ENCODE measurements around the gene TMEM176A. TPM values are rescaled to one million over a fixed set of nuclear protein-coding genes. Genes with fewer than 3 reads are reported as not detected.
A peak's percentile ranks its signal among the peaks of the same experiment; 100 is the strongest.

The TMEM176A gene, protein sequence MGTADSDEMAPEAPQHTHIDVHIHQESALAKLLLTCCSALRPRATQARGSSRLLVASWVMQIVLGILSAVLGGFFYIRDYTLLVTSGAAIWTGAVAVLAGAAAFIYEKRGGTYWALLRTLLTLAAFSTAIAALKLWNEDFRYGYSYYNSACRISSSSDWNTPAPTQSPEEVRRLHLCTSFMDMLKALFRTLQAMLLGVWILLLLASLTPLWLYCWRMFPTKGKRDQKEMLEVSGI
- total RNA-seq, result 31.5 TPM

DNA sequence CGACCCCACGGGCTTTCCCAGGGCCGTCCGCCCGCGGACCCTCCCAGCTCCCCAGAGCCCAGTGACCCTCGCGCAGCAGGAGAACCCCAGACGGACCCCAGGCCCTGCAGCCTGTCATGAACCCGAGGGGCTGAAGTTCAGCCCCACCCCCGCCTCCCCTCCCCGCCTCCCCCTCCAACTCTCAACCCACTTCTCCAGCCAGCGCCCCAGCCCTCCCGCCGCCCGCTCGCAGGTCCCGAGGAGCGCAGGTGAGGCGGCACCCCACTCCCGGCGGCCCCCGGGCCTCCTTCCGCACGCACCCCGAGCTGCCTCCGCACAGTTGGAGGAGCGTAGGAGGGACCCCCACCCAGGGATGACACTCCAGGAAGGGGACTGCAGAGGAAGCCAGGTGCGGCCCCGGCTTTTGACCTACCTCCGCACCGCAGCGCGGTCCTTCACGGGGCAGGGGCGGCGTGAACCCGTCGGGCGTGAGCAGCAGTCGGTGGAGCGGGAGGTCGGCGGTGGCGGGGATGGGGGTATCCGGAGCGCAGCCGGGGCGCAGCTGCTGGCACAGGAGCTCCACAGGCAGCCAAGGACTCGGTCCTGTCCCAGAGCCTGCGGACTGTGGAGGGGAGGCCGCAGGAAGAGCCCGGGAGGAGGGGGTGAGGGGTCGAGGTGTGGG is at the start of gene TMEM176A:
Gene TMEM176A, plus strand, starts transcription at position 189 of the 661 bp plus-strand sequence. CDS start 782 bp downstream, outside the sequence.
- DNase-seq (ENCODE audit: low spot score in 2 of 2), result no peak
- TF ChIP-seq, protein P1, sequence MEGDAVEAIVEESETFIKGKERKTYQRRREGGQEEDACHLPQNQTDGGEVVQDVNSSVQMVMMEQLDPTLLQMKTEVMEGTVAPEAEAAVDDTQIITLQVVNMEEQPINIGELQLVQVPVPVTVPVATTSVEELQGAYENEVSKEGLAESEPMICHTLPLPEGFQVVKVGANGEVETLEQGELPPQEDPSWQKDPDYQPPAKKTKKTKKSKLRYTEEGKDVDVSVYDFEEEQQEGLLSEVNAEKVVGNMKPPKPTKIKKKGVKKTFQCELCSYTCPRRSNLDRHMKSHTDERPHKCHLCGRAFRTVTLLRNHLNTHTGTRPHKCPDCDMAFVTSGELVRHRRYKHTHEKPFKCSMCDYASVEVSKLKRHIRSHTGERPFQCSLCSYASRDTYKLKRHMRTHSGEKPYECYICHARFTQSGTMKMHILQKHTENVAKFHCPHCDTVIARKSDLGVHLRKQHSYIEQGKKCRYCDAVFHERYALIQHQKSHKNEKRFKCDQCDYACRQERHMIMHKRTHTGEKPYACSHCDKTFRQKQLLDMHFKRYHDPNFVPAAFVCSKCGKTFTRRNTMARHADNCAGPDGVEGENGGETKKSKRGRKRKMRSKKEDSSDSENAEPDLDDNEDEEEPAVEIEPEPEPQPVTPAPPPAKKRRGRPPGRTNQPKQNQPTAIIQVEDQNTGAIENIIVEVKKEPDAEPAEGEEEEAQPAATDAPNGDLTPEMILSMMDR (IDR thresholded peaks at IDR 0.05), result no peak
- intact Hi-C loops (cut with DNase I), result no loop called here
- peaks cover 10% of the 10 kb centered on the region for H3K27me3 ChIP-seq
- no peaks in the 10 kb centered on the region for H3K36me3 ChIP-seq
- peak within 1 kb of the TSS in 1 of 2 donors; percentile 28 for H3K27ac ChIP-seq
- H3K9me3 ChIP-seq, result peaks cover 0 to 2% of the 10 kb centered on the region in 2 donors
- no peaks in the 10 kb centered on the region for H3K4me1 ChIP-seq
- peak within 1 kb of the TSS; percentile 50 to 63 for H3K4me3 ChIP-seq

DNA sequence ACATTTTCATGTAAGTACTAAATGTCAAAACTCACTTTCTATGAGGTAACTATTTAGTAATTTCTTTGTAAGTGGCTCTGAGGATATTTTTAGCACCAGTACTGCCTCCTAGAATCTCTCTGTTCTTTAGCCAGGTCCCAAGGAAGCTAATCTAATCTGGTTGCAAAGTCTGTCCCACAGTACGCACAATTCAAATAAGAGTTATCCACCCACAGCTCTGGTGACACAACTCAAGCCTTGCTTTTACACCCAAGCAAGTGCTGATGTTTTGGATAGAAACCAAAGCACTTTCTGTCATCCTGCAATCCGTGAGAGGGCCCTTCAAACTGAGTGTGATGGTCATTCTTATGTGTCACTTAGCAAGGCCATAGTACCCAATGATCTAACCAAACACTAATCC is 48.9 kb upstream of the TMEM176A start:
- H3K27ac ChIP-seq, result no peak overlapping the region
- no peaks in the 10 kb centered on the region for H3K36me3 ChIP-seq
- H3K4me1 ChIP-seq, result no peaks in the 10 kb centered on the region
- intact Hi-C loops (cut with DNase I), result no loop called here
- no peak overlapping the region for H3K4me3 ChIP-seq
- TF ChIP-seq, protein P1 (IDR thresholded peaks at IDR 0.05), result no peak
- no peaks in the 10 kb centered on the region for H3K27me3 ChIP-seq
- no peaks in the 10 kb centered on the region for H3K9me3 ChIP-seq
- DNase-seq (ENCODE audit: low spot score in 2 of 2), result no peak

DNA sequence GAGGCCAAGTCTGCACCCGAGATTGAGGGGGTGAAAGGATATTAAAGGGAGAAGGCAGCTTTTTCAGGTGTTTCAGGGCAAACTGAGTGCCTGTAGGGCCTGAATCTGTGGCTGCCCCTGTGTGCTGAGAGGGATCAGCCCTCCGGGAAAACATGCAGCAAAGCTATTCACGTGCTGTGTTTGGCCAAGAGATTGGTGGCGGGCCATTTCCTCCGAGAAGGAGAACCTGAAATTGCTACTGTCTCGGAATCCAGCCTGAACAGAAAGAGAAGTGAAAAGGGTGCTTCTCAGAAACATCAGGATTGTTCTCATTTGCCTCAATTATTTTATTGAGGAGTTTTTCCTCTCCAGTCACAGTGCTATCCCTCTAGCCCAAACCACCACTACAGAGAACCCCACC is 47.3 kb upstream of the TMEM176A start:
- Histone ChIP-seq H3K9me3 (no peaks in the 10 kb centered on the region), H3K27ac (no peak overlapping the region), H3K4me3 (no peak overlapping the region), H3K36me3 (no peaks in the 10 kb centered on the region), H3K27me3 (no peaks in the 10 kb centered on the region), H3K4me1 (no peaks in the 10 kb centered on the region)
- DNase-seq (ENCODE audit: low spot score in 2 of 2), result no peak
- TF ChIP-seq, protein P1 (IDR thresholded peaks at IDR 0.05), result no peak
- intact Hi-C loops (cut with DNase I), result no loop called here

DNA sequence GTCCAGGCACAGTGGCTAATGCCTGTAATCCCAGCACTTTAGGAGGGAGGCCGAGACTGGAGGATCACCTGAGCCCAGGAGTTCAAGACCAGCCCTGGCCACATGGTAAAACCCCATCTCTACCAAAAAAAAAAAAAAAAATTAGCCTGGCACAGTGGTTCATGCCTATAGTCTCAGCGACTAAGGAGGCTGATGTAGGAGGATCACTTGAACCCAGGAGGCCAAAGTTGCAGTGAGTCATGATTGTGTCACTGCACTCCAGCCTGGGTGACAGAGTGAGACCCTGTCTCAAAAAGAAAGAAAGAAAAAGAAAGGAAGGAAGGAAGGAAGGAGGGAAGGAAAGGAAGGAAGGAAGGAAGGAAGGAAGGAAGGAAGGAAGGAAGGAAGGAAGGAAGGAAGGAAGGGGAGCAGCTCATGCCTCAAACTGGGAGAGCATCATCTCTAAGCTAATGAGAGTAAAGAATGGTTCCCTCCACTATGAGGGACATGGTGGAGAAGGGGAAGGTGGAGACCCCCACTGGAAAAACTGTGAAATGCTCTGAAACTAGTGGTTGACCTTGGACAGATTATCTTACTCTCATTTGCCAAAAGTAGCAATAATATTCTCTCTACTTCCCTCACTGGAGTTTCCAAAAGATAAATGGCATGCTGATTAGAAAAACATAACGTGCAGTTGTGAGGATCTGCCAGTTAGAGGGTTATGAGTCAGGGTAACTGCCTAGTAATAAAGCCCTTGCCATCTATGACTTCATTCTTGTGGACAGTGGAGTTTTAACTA is 46.6 kb upstream of the TMEM176A start:
- Histone ChIP-seq H3K27ac (no peak overlapping the region), H3K4me1 (no peaks in the 10 kb centered on the region), H3K4me3 (no peak overlapping the region), H3K9me3 (no peaks in the 10 kb centered on the region), H3K27me3 (no peaks in the 10 kb centered on the region), H3K36me3 (no peaks in the 10 kb centered on the region)
- intact Hi-C loops (cut with DNase I), result no loop called here
- no peak for DNase-seq (ENCODE audit: low spot score in 2 of 2)
- TF ChIP-seq, protein P1 (IDR thresholded peaks at IDR 0.05), result no peak

DNA sequence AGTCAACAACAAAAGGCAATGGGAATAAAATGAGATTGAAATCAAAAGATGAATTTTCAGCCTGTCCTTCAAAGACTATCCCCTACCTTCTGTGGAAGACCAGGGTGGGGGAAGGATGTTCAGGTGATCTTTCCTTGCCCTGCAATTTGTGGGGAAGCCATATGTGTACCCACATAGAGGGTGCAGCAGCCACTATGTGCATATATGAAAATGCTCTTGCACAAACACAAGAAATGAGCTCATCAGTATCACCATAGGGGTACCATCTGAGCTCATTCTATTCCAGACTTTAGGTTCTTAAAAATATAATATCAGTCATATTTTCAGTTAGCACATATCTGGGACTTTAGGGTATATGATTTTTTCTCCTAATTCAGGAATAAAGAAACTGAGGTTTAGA is 45.6 kb upstream of the TMEM176A start:
- Histone ChIP-seq H3K4me1 (no peaks in the 10 kb centered on the region), H3K36me3 (no peaks in the 10 kb centered on the region), H3K9me3 (no peaks in the 10 kb centered on the region), H3K27ac (no peak overlapping the region), H3K4me3 (no peak overlapping the region), H3K27me3 (no peaks in the 10 kb centered on the region)
- no peak for DNase-seq (ENCODE audit: low spot score in 2 of 2)
- TF ChIP-seq, protein P1 (IDR thresholded peaks at IDR 0.05), result no peak
- intact Hi-C loops (cut with DNase I), result no loop called here

All from ascending aorta (tissue), 2 donors.